GM21576 (cell line): ENCODE measurements around the gene UBE3A.

ENCODE experiments used
- ATAC-seq: cut with Tn5 transposase; IDR thresholded peaks from one replicate; pipeline ENCODE4 v1.9.1; 2021; ENCODE audit warnings: mild to moderate bottlenecking, moderate library complexity; ENCODE audit not compliant: unreplicated experiment

The UBE3A gene

GRCh38 chr15:25335279-25335678, 103.5 kb downstream of the UBE3A start:
- ATAC-seq: no peak

- ATAC-seq: no peak
Measured at GRCh38 chr15:25333049-25333448, 105.8 kb downstream of the UBE3A start.

- ATAC-seq: no peak
Measured at GRCh38 chr15:25332306-25332705, 106.5 kb downstream of the UBE3A start.

GRCh38 chr15:25331860-25332259, 107.0 kb downstream of the UBE3A start:
- no peak for ATAC-seq

GRCh38 chr15:25331404-25331803, 107.4 kb downstream of the UBE3A start:
- no peak for ATAC-seq

- no peak for ATAC-seq
Measured at GRCh38 chr15:25329696-25330095, 109.1 kb downstream of the UBE3A start.

GRCh38 chr15:25327686-25328085, 111.1 kb downstream of the UBE3A start:
- ATAC-seq: no peak

GRCh38 chr15:25325187-25325586, 113.6 kb downstream of the UBE3A start:
- ATAC-seq: no peak

- ATAC-seq: no peak
Measured at GRCh38 chr15:25323420-25323819, 115.4 kb downstream of the UBE3A start.

- no peak for ATAC-seq
Measured at GRCh38 chr15:25287823-25288222, 151.0 kb downstream of the UBE3A start.
